SK-N-MC (cell line): ENCODE measurements around the gene DNPH1.

Experiments used
- EZH2 ChIP-seq: fragments of 200-600 bp; sonication (generic); IDR thresholded peaks from one replicate; pipeline ENCODE4 v1.6.1; 2017; ENCODE audit warnings: antibody characterized with exemption
- FOXP2 ChIP-seq: optimal IDR thresholded peaks from 2 replicates; pipeline ENCODE3; 2011; ENCODE audit warnings: mild to moderate bottlenecking, moderate library complexity; ENCODE audit not compliant: insufficient read depth; ENCODE audit errors: extremely low read length, control extremely low read depth
- POLR2AphosphoS5 ChIP-seq: IDR thresholded peaks from 2 replicates; pipeline ENCODE4 v1.6.1; 2012; ENCODE audit warnings: mild to moderate bottlenecking, low read depth, low read length, borderline replicate concordance

DNA sequence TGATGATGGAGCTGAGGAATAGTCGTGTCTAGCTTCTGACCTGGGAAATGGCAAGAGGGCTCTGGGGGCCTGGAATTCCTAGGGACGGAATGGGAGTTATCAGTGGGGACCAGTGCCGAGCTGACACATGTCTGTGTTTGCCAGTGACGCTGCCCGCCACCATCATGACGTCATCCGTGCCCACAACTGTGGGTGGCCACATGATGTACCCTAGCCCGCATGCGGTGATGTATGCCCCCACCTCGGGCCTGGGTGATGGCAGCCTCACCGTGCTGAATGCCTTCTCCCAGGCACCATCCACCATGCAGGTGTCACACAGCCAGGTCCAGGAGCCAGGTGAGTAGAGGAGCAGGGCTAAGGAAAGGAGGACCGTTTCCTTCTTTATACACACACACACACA is 51.1 kb downstream of the DNPH1 start:
- TF ChIP-seq POLR2AphosphoS5 (no peak), EZH2 (no peak), FOXP2 (no peak)
